ENCODE results near the gene USH2A. TPM values are rescaled to one million over a fixed set of nuclear protein-coding genes. Genes with fewer than 3 reads are reported as not detected.

Gene USH2A
- total RNA-seq, 1 experiment from 2014 or later: not detected

DNA sequence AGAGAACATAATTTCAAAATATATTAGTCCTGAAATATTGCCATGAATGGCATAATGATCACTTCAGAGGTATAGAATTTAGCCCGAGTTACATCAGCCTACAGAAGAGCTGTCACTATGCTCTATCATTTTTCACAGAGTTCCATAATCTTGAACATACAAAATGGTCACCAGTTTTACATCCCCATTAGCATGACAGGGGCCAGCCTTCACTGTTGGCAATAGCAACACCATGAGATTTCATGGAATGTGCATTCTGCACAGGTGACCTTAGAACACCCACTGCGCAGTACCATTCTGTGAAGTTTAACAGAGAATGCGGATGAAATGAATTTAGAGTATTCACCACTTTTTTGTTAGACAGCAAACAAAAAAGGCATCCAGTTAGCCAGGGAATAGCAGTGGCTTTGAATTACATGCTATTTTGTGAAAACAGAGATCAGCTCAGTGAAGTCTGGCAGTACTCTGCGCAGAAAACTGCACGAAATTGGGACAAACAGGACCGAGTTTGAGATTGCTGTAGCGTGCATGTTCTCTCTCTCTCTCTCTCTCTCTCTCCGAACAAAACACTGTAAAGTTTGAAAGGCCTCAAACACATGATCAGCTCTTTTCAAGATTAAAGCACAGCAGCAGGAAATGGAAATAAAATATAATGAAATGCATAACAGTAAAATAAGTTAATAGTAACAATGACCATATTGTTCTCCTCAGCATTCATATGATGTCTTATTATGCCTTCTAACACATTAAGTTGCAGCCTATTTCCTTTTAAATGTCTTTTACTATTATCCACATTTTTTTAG, 349.3 kb downstream of the USH2A start:
- Histone ChIP-seq H3K36me3 (ENCODE audit: control insufficient read depth in 1 of 2, insufficient read depth in 2 of 2, low read length in 2 of 2) (no peaks in the 10 kb centered on the region), H3K79me2 (ENCODE audit: insufficient read depth, low read length) (no peaks in the 10 kb centered on the region), H3K27me3 (ENCODE audit: insufficient read depth, low read length) (no peaks in the 10 kb centered on the region), H3K27ac (ENCODE audit: low read depth, low read length) (no peak overlapping the region), H3K4me1 (ENCODE audit: control insufficient read depth in 1 of 2, insufficient read depth in 2 of 2, low read length in 2 of 2) (no peaks in the 10 kb centered on the region), H2AFZ (ENCODE audit: low read depth, low read length, poor library complexity, severe bottlenecking) (no peak overlapping the region), H4K20me1 (ENCODE audit: insufficient read depth) (no peaks in the 10 kb centered on the region), H3K9ac (ENCODE audit: low read length) (no peak overlapping the region), H3K9me2 (ENCODE audit: insufficient read depth) (no peaks in the 10 kb centered on the region), H3K4me2 (ENCODE audit: low read length) (no peak overlapping the region), H3K4me3 (replicated peaks in 1 of 2; ENCODE audit: low read depth in 1 of 2, low read length in 2 of 2) (no peak overlapping the region), H3K9me3 (ENCODE audit: control insufficient read depth in 1 of 2, insufficient read depth in 1 of 2, low read depth in 1 of 2, low read length in 2 of 2) (no peaks in the 10 kb centered on the region)
- no TSS peak for BruUV-seq (replicated peaks)
- intact Hi-C loops (cut with micrococcal nuclease): no loop called here
- ChIA-PET RAD21 (ENCODE audit: low non-redundant PET in 1 of 2, low total read pairs in 2 of 2, uncharacterized antibody in 2 of 2, unreplicated experiment in 2 of 2) (no interaction called here), CTCF (no interaction called here), POLR2A (no interaction called here)
- TF ChIP-seq SP1 (IDR thresholded peaks at IDR 0.05; ENCODE audit: low read depth) (no peak), SRF (IDR thresholded peaks at IDR 0.05; ENCODE audit: low read depth) (no peak), SIN3A (IDR thresholded peaks at IDR 0.05; ENCODE audit: low read depth) (no peak), JUND (IDR thresholded peaks at IDR 0.05) (no peak), YY1 (IDR thresholded peaks at IDR 0.05; ENCODE audit: extremely low read depth, insufficient replicate concordance, low read depth, low read length) (no peak), EZH2phosphoT487 (IDR thresholded peaks at IDR 0.05; ENCODE audit: borderline replicate concordance) (no peak), CTCF (IDR thresholded peaks at IDR 0.05 in 2 of 3, conservative IDR thresholded peaks at IDR 0.05 in 1 of 3; ENCODE audit: borderline replicate concordance in 1 of 3, insufficient read depth in 1 of 3, low read depth in 2 of 3, low read length in 2 of 3) (no peak), POLR2A (IDR thresholded peaks at IDR 0.05; ENCODE audit: borderline replicate concordance, extremely low read depth, insufficient read depth, insufficient read length) (no peak), CBX3 (IDR thresholded peaks at IDR 0.05; ENCODE audit: low read depth) (no peak), RAD21 (IDR thresholded peaks at IDR 0.05; ENCODE audit: low read depth) (no peak), ZFX (IDR thresholded peaks at IDR 0.05) (no peak), FOSL1 (IDR thresholded peaks at IDR 0.05; ENCODE audit: low read depth) (no peak), MAX (IDR thresholded peaks at IDR 0.05) (no peak), EGR1 (IDR thresholded peaks at IDR 0.05; ENCODE audit: low read depth) (no peak), ZNF274 (IDR thresholded peaks at IDR 0.05; ENCODE audit: low read depth, low read length) (no peak), TCF7L2 (IDR thresholded peaks at IDR 0.05; ENCODE audit: borderline replicate concordance, extremely low read depth, insufficient read depth, insufficient read length) (no peak), CEBPB (IDR thresholded peaks at IDR 0.05; ENCODE audit: low read depth) (no peak)
- TF ChIP-seq, protein P1, sequence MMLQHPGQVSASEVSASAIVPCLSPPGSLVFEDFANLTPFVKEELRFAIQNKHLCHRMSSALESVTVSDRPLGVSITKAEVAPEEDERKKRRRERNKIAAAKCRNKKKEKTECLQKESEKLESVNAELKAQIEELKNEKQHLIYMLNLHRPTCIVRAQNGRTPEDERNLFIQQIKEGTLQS (IDR thresholded peaks at IDR 0.05): no peak
- TF ChIP-seq, protein P2, sequence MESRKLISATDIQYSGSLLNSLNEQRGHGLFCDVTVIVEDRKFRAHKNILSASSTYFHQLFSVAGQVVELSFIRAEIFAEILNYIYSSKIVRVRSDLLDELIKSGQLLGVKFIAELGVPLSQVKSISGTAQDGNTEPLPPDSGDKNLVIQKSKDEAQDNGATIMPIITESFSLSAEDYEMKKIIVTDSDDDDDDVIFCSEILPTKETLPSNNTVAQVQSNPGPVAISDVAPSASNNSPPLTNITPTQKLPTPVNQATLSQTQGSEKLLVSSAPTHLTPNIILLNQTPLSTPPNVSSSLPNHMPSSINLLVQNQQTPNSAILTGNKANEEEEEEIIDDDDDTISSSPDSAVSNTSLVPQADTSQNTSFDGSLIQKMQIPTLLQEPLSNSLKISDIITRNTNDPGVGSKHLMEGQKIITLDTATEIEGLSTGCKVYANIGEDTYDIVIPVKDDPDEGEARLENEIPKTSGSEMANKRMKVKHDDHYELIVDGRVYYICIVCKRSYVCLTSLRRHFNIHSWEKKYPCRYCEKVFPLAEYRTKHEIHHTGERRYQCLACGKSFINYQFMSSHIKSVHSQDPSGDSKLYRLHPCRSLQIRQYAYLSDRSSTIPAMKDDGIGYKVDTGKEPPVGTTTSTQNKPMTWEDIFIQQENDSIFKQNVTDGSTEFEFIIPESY (IDR thresholded peaks at IDR 0.05; ENCODE audit: extremely low read depth, insufficient replicate concordance, low read length): no peak
- TF ChIP-seq, protein P3, sequence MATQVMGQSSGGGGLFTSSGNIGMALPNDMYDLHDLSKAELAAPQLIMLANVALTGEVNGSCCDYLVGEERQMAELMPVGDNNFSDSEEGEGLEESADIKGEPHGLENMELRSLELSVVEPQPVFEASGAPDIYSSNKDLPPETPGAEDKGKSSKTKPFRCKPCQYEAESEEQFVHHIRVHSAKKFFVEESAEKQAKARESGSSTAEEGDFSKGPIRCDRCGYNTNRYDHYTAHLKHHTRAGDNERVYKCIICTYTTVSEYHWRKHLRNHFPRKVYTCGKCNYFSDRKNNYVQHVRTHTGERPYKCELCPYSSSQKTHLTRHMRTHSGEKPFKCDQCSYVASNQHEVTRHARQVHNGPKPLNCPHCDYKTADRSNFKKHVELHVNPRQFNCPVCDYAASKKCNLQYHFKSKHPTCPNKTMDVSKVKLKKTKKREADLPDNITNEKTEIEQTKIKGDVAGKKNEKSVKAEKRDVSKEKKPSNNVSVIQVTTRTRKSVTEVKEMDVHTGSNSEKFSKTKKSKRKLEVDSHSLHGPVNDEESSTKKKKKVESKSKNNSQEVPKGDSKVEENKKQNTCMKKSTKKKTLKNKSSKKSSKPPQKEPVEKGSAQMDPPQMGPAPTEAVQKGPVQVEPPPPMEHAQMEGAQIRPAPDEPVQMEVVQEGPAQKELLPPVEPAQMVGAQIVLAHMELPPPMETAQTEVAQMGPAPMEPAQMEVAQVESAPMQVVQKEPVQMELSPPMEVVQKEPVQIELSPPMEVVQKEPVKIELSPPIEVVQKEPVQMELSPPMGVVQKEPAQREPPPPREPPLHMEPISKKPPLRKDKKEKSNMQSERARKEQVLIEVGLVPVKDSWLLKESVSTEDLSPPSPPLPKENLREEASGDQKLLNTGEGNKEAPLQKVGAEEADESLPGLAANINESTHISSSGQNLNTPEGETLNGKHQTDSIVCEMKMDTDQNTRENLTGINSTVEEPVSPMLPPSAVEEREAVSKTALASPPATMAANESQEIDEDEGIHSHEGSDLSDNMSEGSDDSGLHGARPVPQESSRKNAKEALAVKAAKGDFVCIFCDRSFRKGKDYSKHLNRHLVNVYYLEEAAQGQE (IDR thresholded peaks at IDR 0.05; ENCODE audit: low read depth): no peak
- ATAC-seq (no peak), DNase-seq (ENCODE audit: low read depth, low spot score) (no peak)

Data from HCT116 (cell line).